DMS 273 treated with DMSO at 0.1 percent for 48 hours (cell line): ENCODE measurements around the gene ZKSCAN8.
A peak's percentile ranks its signal among the peaks of the same experiment; 100 is the strongest.
"Not testable (repeated sequence)": the region's sequence is repeated elsewhere in the genome, so short reads cannot be mapped to it uniquely, and the experiment has no call there.

Experiments used
- DNase-seq: peaks from one replicate; lab custom pipeline; 2025; lab: John Stamatoyannopoulos, UW

The ZKSCAN8 gene

GRCh38 chr6:28141500-28142329 is at the start of gene ZKSCAN8:
Gene ZKSCAN8, plus strand, starts transcription at chr6:28141883. Its CDS starts 6,525 bp downstream, at chr6:28148408.
- peak; percentile 80 for DNase-seq

- not testable (repeated sequence) for DNase-seq
These were observed 39.5 kb upstream of the ZKSCAN8 start for GRCh38 chr6:28102222-28102621.

GRCh38 chr6:28102699-28103098 is 39.0 kb upstream of the ZKSCAN8 start:
- not testable (repeated sequence) for DNase-seq

- peak; percentile 31 for DNase-seq
These were observed 37.1 kb upstream of the ZKSCAN8 start for GRCh38 chr6:28104392-28105244.

GRCh38 chr6:28105245-28105639 is 36.4 kb upstream of the ZKSCAN8 start:
- no peak for DNase-seq

GRCh38 chr6:28107506-28107905 is 34.2 kb upstream of the ZKSCAN8 start:
- DNase-seq, result no peak

DNA sequence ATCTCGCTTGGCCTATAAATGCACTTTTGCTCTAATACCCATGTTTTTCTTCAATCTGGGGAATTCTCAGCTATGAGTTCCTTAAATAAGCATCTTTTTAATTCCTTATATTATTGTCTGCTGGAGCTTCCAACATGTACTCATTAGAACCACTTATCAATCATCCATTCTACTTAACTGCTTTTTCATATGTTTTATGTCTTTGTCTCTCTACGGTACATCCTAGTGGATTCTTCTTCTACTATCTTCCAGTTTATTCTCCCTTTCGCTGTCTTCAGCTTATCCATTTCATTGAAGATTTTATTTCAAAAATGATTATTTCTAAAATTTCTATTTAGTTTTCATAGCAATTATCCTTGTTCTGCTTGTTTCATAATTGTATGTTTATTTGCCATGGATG is 29.7 kb upstream of the ZKSCAN8 start:
- DNase-seq, result no peak

DNA sequence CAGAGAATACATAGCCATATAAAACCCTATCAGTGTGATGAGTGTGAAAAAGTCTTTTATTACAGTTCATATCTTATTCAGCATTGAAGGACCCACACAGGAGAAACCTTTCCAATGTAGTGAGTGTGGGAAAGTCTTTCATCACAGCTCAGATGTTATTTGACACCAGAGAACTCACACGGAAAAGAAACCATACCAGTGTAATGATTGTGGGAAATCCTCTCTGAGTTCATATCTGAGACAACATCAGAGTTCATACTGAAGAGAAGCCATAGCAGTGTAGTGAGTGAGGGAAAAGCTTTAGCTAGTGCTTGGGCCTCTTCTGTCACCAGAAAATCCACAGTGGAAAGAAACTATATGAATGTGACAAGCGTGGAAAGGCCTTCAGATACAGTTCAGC is 25.9 kb upstream of the ZKSCAN8 start:
- no peak for DNase-seq

DNA sequence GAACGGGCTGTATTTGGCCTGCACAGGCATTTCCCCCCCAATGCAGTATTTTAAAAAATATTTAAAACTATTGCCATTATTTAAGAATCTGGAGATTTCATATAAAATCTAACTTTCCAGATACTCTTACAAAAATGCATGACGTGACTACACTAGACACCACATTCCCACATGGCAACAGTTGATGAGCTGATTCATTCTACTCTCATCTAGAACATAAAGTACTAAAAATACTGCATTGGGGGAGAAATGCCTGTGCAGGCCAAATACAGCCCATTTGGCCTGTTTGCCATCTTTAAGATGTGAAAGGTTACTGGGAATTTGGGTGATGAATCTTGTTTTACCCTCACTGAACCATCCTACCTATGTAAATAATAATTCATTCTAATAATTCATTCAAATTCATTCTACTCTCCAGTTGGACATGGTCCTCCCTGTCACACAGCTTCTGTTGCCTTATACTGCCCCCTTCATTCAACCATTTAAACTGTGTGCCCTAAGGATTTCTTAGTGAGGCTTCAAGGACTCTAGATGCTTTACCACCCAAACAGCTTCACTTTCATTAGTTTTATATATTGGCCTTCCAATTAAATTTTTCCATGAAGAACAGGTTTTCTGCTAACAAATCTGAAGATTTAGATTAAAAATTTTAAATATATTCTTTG is 24.2 kb upstream of the ZKSCAN8 start:
- DNase-seq, result no peak

DNA sequence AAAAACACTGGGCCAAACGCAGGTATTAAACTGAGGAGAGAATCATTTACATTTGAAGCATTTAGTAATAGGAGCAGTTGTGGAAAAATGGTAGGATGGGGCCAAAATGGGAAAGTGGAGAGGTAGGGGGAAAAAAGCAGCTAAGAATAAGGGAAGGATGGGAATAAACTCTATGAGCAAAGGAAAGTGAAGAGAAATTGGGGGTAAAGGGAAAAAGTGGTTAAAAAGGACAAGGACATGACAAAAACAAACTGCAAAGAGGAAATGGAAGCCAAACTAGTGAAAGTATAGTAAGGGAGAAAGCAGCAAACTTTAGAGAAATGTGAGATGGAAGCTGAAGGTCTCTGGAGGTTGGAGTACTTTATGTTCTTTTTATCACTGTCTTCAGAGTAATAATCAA is 23.5 kb upstream of the ZKSCAN8 start:
- DNase-seq, result no peak

DNA sequence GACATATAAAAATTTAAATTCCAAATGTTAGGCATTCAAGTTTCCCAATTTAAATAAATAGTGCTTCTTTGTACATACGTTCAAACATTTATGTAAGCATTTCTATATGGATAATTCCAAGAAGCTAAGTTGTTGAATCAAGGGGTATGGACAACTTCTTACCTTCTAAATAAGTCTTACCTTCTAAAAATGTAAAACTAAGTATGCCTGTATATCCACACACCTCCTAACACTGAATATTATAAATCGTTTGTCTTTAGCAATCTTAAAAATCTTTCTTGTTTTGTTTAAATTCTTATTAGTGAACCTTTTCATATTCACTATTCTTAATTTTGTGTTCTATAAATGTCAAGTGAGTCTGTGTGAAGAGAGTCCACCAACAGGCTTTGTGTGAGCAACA is 19.8 kb upstream of the ZKSCAN8 start:
- DNase-seq, result no peak

- DNase-seq, result not testable (repeated sequence)
These were observed 19.4 kb upstream of the ZKSCAN8 start for GRCh38 chr6:28122283-28122682.

- DNase-seq, result peak; percentile 49
These were observed 17.2 kb upstream of the ZKSCAN8 start, which contains the start of gene ZSCAN16 for GRCh38 chr6:28124350-28124970. Gene ZSCAN16, plus strand, starts transcription at chr6:28124609. Its CDS starts 835 bp downstream, at chr6:28125444.

DNA sequence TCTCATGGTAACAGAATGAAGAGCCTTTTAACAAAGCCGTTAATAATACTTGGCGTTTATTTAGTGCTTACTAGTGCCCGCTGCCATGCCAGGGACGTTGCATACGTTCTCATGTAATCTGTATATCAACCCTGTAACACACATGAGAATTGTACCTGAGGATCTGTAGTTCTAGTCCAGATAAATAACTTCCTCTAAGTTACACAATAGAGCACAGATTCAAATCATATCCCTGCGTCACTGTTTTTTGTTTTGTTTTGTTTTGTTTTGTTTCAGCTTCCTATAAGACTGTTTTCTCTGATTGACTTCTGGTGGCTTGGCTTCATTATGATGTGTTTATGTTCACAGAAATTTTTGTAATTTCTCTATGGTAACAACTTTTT is 16.7 kb upstream of the ZKSCAN8 start:
- no peak for DNase-seq

GRCh38 chr6:28125401-28125800 is 16.3 kb upstream of the ZKSCAN8 start:
- no peak for DNase-seq

DNA sequence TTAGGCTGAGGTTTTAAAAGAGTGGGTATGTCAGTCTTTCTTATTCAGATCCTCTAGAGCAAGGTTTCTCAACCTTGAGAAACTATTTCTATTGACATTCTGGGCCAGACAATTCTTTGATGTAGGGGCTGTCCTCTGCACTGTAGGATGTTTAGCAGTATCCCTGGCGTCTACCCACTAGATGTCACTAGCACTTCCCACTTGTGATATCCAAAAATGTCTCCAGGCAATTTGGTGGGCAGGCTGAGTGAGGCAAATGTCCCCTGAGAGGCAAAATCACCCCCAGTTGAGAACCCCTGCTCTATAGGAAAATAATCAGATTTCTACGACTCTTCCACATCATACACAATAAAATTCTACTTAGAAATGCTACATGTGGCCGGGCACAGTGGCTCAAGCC is 7.7 kb upstream of the ZKSCAN8 start:
- no peak for DNase-seq

GRCh38 chr6:28134716-28135115 is 7.0 kb upstream of the ZKSCAN8 start:
- DNase-seq, result no peak

DNA sequence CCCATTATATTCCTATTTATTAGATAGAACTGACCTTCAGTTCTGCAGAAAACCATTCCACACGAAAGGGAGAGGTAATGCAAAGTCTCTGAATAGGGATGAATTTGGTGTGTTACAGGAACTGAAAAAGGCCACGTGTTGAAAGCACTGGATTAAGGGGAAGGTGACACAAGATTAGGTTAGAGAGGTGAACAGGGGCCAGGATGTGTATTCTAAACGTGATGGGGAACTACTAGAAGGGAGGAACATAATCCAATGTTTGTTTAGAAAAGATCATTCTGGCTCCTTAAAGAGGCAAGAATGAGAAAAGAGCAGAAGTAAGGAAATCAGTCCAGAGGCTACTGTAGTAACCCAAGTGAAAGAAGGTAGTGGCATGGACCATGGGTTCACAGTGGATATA is 6.3 kb upstream of the ZKSCAN8 start:
- DNase-seq, result no peak

DNA sequence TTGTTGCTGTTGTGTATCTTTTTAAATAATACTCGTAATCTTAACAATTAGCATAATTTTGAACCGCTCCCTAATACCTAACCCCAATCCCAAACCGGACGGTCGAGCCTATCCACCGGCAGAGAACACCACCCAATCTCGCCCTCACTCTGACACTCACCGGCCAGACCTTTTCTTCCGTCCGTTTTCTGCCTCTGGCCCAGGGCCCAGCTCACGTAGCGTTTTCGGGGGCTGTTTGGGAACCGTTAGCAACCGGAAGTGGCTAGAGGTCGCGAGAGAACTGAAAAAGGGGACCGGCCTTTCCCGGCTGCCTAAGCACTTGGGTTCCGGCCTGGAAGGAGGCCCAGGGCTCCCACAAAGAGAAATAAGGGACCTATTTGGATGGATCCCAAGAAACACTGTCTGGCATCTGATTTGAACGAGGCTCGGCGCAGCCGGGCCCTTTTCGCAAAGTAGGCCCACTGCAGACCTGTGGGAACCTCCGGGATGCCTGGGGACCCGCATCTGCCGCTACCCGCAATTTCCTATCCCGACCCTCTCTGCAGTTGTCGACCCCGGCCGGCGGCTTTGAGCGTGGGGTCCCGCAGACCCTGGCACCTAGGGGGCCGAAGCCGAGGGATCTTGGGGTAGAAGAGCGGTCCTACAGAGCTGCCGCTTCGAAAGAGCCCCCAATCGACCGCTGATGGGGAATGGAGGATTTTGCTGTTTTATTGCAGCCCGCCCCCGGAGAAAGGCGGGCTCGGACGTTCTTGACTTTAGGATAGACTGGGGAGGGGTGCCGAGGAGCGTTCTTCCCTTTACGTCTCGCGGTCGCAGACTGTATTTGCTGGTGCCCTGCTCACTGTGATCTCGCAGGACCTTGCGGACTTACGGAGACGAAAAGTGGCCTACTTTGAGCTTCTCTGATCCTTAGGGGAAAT is 4.8 kb upstream of the ZKSCAN8 start:
- peak; percentile 86 for DNase-seq

DNA sequence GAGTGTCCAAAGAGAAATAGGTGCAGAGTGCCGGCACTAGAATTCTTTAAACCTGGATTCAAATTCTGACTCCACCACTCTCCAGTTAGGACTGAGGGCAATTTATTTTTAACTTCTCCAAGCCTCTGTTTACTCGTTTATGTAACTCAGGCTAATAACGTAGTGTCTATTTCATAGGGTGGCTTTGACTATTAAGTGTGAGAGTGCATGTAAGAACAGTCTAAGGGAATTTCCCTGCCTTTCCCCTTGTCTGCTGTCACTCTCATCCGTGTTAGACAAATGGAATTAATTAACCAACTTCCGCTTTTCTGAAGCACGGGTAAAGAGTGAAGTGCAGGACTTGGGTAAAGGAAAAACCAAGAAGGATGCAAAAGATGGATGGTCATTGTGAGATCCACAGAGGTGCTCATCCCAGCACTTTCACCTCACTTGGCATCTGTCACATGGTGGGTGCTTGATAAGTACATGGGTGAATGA is 4.1 kb upstream of the ZKSCAN8 start:
- no peak for DNase-seq
